Measurements from ENCODE around the gene TGFB2. TPM values are rescaled to one million over a fixed set of nuclear protein-coding genes. Genes with fewer than 3 reads are reported as not detected.

The TGFB2 gene
- polyA plus RNA-seq, 1 donor (not counting 4 experiments of a cell fraction or from before 2014, with no cell fraction given), result 21.5 TPM

GRCh38 chr1:218376722-218377121 is 31.6 kb downstream of the TGFB2 start:
- Histone ChIP-seq H4K20me1 (ENCODE audit: control insufficient read depth, extremely low read depth, insufficient read depth, low read length) (no peaks in the 10 kb centered on the region), H3K4me2 (ENCODE audit: control insufficient read depth, extremely low read depth, insufficient read depth, low read depth, low read length) (peak overlapping the region; percentile 87), H3K36me3 (ENCODE audit: control insufficient read depth in 2 of 2, extremely low read depth in 1 of 2, insufficient read depth in 2 of 2, low read length in 2 of 2) (no peaks in the 10 kb centered on the region), H3K9ac (ENCODE audit: control insufficient read depth, extremely low read depth, insufficient read depth, low read length) (peak overlapping the region; percentile 42), H3K79me2 (ENCODE audit: control insufficient read depth, insufficient read depth, low read length) (peaks cover 25% of the 10 kb centered on the region), H3K9me3 (ENCODE audit: control insufficient read depth, low read depth, low read length) (no peaks in the 10 kb centered on the region), H3K9me1 (ENCODE audit: control insufficient read depth, extremely low read depth, insufficient read depth, low read length) (peaks cover 2% of the 10 kb centered on the region), H3K4me3 (ENCODE audit: control insufficient read depth in 2 of 3, extremely low read depth in 1 of 3, insufficient read depth in 2 of 3, low read depth in 1 of 3, low read length in 3 of 3) (peak overlapping the region in 2 of 3 experiments; percentile 29 to 40), H2AFZ (ENCODE audit: control insufficient read depth, low read length) (no peak overlapping the region), H3K27ac (ENCODE audit: control insufficient read depth, insufficient read depth, low read length) (peak overlapping the region; percentile 66), H3K4me1 (ENCODE audit: control insufficient read depth, extremely low read depth, insufficient read depth, low read length) (peaks cover 61% of the 10 kb centered on the region), H3K27me3 (ENCODE audit: control insufficient read depth, extremely low read depth, insufficient read depth, low read length) (no peaks in the 10 kb centered on the region)
- dilution Hi-C loops (cut with MboI; ENCODE audit: extremely low pct_ligation_motif_present, low sequenced_read_pairs), result no loop called here
- no peak for DNase-seq (ENCODE audit: low read depth, low spot score)
- TF ChIP-seq, protein P1, sequence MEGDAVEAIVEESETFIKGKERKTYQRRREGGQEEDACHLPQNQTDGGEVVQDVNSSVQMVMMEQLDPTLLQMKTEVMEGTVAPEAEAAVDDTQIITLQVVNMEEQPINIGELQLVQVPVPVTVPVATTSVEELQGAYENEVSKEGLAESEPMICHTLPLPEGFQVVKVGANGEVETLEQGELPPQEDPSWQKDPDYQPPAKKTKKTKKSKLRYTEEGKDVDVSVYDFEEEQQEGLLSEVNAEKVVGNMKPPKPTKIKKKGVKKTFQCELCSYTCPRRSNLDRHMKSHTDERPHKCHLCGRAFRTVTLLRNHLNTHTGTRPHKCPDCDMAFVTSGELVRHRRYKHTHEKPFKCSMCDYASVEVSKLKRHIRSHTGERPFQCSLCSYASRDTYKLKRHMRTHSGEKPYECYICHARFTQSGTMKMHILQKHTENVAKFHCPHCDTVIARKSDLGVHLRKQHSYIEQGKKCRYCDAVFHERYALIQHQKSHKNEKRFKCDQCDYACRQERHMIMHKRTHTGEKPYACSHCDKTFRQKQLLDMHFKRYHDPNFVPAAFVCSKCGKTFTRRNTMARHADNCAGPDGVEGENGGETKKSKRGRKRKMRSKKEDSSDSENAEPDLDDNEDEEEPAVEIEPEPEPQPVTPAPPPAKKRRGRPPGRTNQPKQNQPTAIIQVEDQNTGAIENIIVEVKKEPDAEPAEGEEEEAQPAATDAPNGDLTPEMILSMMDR (optimal IDR thresholded peaks at IDR 0.05 in 1 of 3, IDR thresholded peaks at IDR 0.05 in 1 of 3, conservative IDR thresholded peaks at IDR 0.05 in 1 of 3; ENCODE audit: extremely low read depth in 1 of 3, insufficient read depth in 2 of 3, low read length in 3 of 3), result no peak
- TF ChIP-seq EZH2 (IDR thresholded peaks at IDR 0.05; ENCODE audit: low read length), result no peak
- FAIRE-seq, result no peak

DNA sequence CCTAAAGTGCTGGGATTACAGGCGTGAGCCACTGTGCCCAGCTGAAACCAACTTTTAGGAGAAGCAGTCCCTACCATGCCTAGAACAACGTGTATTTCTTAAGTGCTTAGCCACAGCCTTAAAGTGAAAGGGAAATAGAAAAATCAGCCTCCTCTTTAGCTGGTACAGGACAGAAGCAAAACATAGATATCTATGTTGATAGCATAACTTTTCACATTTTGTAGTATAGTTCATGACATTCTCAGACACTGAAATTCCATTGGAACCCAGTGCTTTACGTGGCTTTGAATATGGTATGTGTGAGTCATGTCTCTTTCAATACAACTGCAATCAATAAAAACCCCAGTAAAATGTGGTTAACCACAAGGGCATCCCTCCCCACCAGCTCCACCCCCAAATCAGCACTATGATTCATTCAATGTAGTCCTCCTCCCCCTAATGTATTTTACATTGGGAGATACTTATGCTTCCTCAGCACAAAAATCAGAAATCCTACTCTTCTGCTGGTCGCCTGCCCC is 32.1 kb downstream of the TGFB2 start:
- Histone ChIP-seq H3K4me2 (ENCODE audit: control insufficient read depth, extremely low read depth, insufficient read depth, low read depth, low read length) (peak overlapping the region; percentile 87), H3K9me3 (ENCODE audit: control insufficient read depth, low read depth, low read length) (no peaks in the 10 kb centered on the region), H3K4me1 (ENCODE audit: control insufficient read depth, extremely low read depth, insufficient read depth, low read length) (peaks cover 61% of the 10 kb centered on the region), H3K27me3 (ENCODE audit: control insufficient read depth, extremely low read depth, insufficient read depth, low read length) (no peaks in the 10 kb centered on the region), H3K9ac (ENCODE audit: control insufficient read depth, extremely low read depth, insufficient read depth, low read length) (peak overlapping the region; percentile 42), H2AFZ (ENCODE audit: control insufficient read depth, low read length) (no peak overlapping the region), H3K36me3 (ENCODE audit: control insufficient read depth in 2 of 2, extremely low read depth in 1 of 2, insufficient read depth in 2 of 2, low read length in 2 of 2) (no peaks in the 10 kb centered on the region), H3K4me3 (ENCODE audit: control insufficient read depth in 2 of 3, extremely low read depth in 1 of 3, insufficient read depth in 2 of 3, low read depth in 1 of 3, low read length in 3 of 3) (peak overlapping the region in 2 of 3 experiments; percentile 34 to 40), H3K27ac (ENCODE audit: control insufficient read depth, insufficient read depth, low read length) (peak overlapping the region; percentile 66), H4K20me1 (ENCODE audit: control insufficient read depth, extremely low read depth, insufficient read depth, low read length) (no peaks in the 10 kb centered on the region), H3K9me1 (ENCODE audit: control insufficient read depth, extremely low read depth, insufficient read depth, low read length) (peaks cover 2% of the 10 kb centered on the region), H3K79me2 (ENCODE audit: control insufficient read depth, insufficient read depth, low read length) (peaks cover 25% of the 10 kb centered on the region)
- dilution Hi-C loops (cut with MboI; ENCODE audit: extremely low pct_ligation_motif_present, low sequenced_read_pairs), result no loop called here
- FAIRE-seq (peak; percentile 85), DNase-seq (ENCODE audit: low read depth, low spot score) (peak; percentile 85)
- no peak for TF ChIP-seq EZH2 (IDR thresholded peaks at IDR 0.05; ENCODE audit: low read length)
- TF ChIP-seq, protein P1 (optimal IDR thresholded peaks at IDR 0.05 in 1 of 3, IDR thresholded peaks at IDR 0.05 in 1 of 3, conservative IDR thresholded peaks at IDR 0.05 in 1 of 3; ENCODE audit: extremely low read depth in 1 of 3, insufficient read depth in 2 of 3, low read length in 3 of 3), result no peak

All from keratinocyte (primary cell).